ENCODE results near the gene NDUFS8. TPM values are rescaled to one million over a fixed set of nuclear protein-coding genes. Genes with fewer than 3 reads are reported as not detected.
"Not testable (repeated sequence)": the region's sequence is repeated elsewhere in the genome, so short reads cannot be mapped to it uniquely, and the experiment has no call there.

NDUFS8 gene
- total RNA-seq, 5 donors from 2014 or later (not counting 1 experiment from before 2014, with no cell fraction given): 76.9 to 102 (median 91.1) TPM

DNA sequence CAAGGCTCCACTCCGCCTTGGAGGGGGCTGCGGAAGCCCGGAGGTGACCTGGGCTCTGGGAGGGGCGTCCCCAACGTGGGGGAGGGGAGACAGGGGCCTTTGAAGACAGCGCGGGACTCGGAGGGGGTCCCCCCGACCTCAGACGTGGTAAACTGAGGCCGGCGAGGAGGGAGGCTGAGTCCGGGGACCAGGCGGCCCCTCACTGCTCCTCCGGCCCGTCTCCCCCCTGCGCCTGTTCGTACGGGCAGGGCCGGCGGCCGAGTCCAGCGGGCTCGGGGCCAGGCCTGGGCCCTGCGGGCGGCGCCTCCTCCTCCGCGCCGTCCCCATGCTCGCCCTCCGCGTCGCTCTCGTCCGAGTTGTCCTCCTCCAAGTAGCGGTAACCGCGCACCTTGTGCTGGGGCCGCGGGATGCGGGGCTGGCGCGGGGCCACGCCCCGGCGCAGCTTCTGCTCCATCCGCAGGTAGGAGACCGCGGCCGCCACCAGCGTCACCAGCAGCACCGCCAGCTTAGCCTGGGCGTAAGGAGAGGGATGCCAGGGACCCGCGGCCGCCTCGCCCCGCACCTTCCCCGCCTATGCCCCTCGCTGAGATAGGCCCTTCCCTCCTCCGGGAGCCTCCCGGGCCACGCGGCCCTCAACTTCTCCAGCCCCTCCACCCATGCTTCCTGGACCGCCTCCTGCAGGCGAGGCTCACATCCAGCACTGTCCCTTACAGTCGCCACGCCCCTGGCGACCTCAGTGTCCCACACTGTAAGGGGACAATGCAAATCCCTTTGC, 38.9 kb upstream of the NDUFS8 start:
- peak overlapping the region in 1 of 3 donors; percentile 47 for H3K4me3 Mint-ChIP-seq
- H3K36me3 ChIP-seq (ENCODE audit: control insufficient read depth in 2 of 2, extremely low read depth in 1 of 2, insufficient read depth in 1 of 2, low read length in 1 of 2): not testable (repeated sequence)

DNA sequence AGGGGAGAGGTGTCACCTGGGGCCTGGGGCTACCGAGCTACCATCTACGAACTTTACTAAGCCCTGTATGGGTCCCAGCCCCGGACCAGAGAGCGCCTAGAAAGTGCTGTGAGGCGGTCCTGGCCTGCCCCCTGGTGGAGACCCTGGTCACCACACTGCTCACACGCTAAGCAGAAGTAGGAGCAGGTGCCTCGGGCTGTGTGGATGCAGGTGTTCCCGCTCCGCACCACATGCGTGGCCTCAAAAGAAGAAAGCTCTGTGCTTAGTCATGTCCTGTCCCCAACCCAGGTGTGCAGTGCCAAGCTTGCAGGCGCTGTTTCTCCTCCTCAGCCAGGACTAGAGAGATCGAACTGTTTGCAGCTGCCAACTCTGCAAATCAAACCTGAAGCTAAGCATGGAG, 36.7 kb upstream of the NDUFS8 start:
- H3K4me3 Mint-ChIP-seq: peak overlapping the region in 1 of 3 donors; percentile 22
- peak in 28 of 35 experiments; percentile 7 to 59 (median 33) for DNase-seq
- H3K4me1 ChIP-seq (ENCODE audit: control insufficient read depth in 1 of 2, extremely low read depth in 1 of 2, insufficient read depth in 2 of 2, low read length in 2 of 2): peaks cover 2 to 33% of the 10 kb centered on the region in 2 experiments
- H3K9me3 Mint-ChIP-seq; H3K36me3 Mint-ChIP-seq; H3K27me3 ChIP-seq (replicated peaks in 1 of 2; ENCODE audit: control insufficient read depth in 2 of 2, extremely low read depth in 1 of 2, insufficient read depth in 2 of 2, low read length in 1 of 2); H3K9me3 ChIP-seq; H3K27ac ChIP-seq (ENCODE audit: low read length); H3K4me3 ChIP-seq (ENCODE audit: control insufficient read depth in 1 of 2, extremely low read depth in 1 of 2, low read length in 1 of 2); H3K27me3 Mint-ChIP-seq; POLR2A ChIA-PET; H3K36me3 ChIP-seq (ENCODE audit: control insufficient read depth in 2 of 2, extremely low read depth in 1 of 2, insufficient read depth in 1 of 2, low read length in 1 of 2): not testable (repeated sequence)
- H3K4me1 Mint-ChIP-seq: peaks cover 17 to 28% (median 25%) of the 10 kb centered on the region in 3 donors
- ATAC-seq (replicated peaks in 1 of 4): peak in 2 of 4 experiments; percentile 39 to 54
- H3K27ac Mint-ChIP-seq: peak overlapping the region; percentile 68 to 79
- WGBS (ENCODE audit: insufficient coverage): 10% methylated on average over 9 of the region's 12 CpGs
- CTCF ChIA-PET: interaction anchor here in 1 of 2 donors (1.1 kb wide), 1 partner anchor 14 kb away, joined by 3 read pairs; no protein-coding TSS in a partner anchor

More for the DNA sequence above, 38.9 kb upstream of the NDUFS8 start:
- CTCF ChIA-PET; H3K9me3 Mint-ChIP-seq; H3K27ac ChIP-seq (ENCODE audit: low read length); H3K4me1 Mint-ChIP-seq; ATAC-seq (replicated peaks in 1 of 4); H3K9me3 ChIP-seq; H3K27ac Mint-ChIP-seq; H3K36me3 Mint-ChIP-seq; DNase-seq; H3K4me3 ChIP-seq (ENCODE audit: control insufficient read depth in 1 of 2, extremely low read depth in 1 of 2, low read length in 1 of 2); POLR2A ChIA-PET; H3K27me3 Mint-ChIP-seq; H3K27me3 ChIP-seq (replicated peaks in 1 of 2; ENCODE audit: control insufficient read depth in 2 of 2, extremely low read depth in 1 of 2, insufficient read depth in 2 of 2, low read length in 1 of 2): not testable (repeated sequence)
- WGBS (ENCODE audit: insufficient coverage): 45% methylated on average over 4 of the region's 70 CpGs
- H3K4me1 ChIP-seq (ENCODE audit: control insufficient read depth in 1 of 2, extremely low read depth in 1 of 2, insufficient read depth in 2 of 2, low read length in 2 of 2): peaks cover 0 to 14% of the 10 kb centered on the region in 2 experiments

DNA sequence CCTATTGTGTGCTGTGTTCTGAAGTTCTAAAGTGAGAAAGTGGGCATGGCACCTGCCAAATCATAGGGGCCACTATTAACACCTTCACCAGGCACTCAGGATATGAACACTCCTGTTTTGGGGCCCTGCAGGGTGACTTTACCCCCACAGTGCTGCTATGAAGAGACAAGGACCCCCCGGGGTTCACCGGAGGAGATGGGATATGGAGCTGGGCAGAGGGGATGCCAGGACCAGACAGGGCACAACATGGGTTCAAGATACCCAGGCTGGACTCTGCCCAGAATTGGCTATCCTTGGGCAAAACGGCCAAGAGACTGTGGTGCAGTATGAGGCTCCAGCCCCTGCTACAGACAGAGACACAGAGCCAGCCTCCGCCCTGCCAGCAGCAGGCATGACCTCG, 36.1 kb upstream of the NDUFS8 start:
- H3K9me3 ChIP-seq; H3K4me3 Mint-ChIP-seq; H3K4me3 ChIP-seq (ENCODE audit: control insufficient read depth in 1 of 2, extremely low read depth in 1 of 2, low read length in 1 of 2); H3K9me3 Mint-ChIP-seq; H3K27me3 ChIP-seq (replicated peaks in 1 of 2; ENCODE audit: control insufficient read depth in 2 of 2, extremely low read depth in 1 of 2, insufficient read depth in 2 of 2, low read length in 1 of 2); DNase-seq; H3K36me3 ChIP-seq (ENCODE audit: control insufficient read depth in 2 of 2, extremely low read depth in 1 of 2, insufficient read depth in 1 of 2, low read length in 1 of 2); H3K27me3 Mint-ChIP-seq; POLR2A ChIA-PET; H3K27ac ChIP-seq (ENCODE audit: low read length); ATAC-seq (replicated peaks in 1 of 4); H3K36me3 Mint-ChIP-seq: not testable (repeated sequence)
- H3K4me1 ChIP-seq (ENCODE audit: control insufficient read depth in 1 of 2, extremely low read depth in 1 of 2, insufficient read depth in 2 of 2, low read length in 2 of 2): peaks cover 2 to 38% of the 10 kb centered on the region in 2 experiments
- Mint-ChIP-seq H3K4me1 (peaks cover 18 to 28% (median 25%) of the 10 kb centered on the region in 3 donors), H3K27ac (peak overlapping the region; percentile 68 to 79)
- CTCF ChIA-PET: interaction anchor here in 1 of 2 donors (1.1 kb wide), 1 partner anchor 14 kb away, joined by 3 read pairs; no protein-coding TSS in a partner anchor
- 98% methylated on average over 4 of the region's 5 CpGs for WGBS (ENCODE audit: insufficient coverage)

DNA sequence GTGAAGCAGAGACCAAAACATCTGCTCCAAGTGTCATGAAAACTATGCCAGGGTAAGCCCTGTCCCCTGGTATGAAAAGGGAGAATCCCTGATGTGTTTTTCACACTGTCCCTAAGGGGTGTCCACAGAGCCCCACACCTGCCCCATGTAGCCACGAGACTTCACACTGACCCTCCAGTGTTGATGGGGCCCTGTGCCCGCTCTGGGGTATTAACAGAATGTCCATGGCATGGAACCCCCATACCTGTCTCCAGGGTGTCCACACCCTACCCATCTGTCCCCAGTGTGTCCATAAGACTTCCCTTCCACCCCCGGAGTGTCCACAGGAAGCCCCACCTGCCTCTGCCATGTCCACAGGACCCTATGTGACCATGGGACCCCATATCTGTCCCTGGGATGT, 35.4 kb upstream of the NDUFS8 start:
- H3K27ac ChIP-seq (ENCODE audit: low read length); H3K4me3 Mint-ChIP-seq; CTCF ChIA-PET; H3K27me3 ChIP-seq (replicated peaks in 1 of 2; ENCODE audit: control insufficient read depth in 2 of 2, extremely low read depth in 1 of 2, insufficient read depth in 2 of 2, low read length in 1 of 2); H3K27ac Mint-ChIP-seq; H3K27me3 Mint-ChIP-seq; ATAC-seq (replicated peaks in 1 of 4); H3K9me3 ChIP-seq; H3K4me3 ChIP-seq (ENCODE audit: control insufficient read depth in 1 of 2, extremely low read depth in 1 of 2, low read length in 1 of 2); POLR2A ChIA-PET; DNase-seq; H3K36me3 Mint-ChIP-seq; H3K9me3 Mint-ChIP-seq; H3K36me3 ChIP-seq (ENCODE audit: control insufficient read depth in 2 of 2, extremely low read depth in 1 of 2, insufficient read depth in 1 of 2, low read length in 1 of 2): not testable (repeated sequence)
- H3K4me1 ChIP-seq (ENCODE audit: control insufficient read depth in 1 of 2, extremely low read depth in 1 of 2, insufficient read depth in 2 of 2, low read length in 2 of 2): peaks cover 2 to 42% of the 10 kb centered on the region in 2 experiments
- 100% methylated on average over 2 of the region's 3 CpGs for WGBS (ENCODE audit: insufficient coverage)
- peaks cover 18 to 28% (median 27%) of the 10 kb centered on the region in 3 donors for H3K4me1 Mint-ChIP-seq

DNA sequence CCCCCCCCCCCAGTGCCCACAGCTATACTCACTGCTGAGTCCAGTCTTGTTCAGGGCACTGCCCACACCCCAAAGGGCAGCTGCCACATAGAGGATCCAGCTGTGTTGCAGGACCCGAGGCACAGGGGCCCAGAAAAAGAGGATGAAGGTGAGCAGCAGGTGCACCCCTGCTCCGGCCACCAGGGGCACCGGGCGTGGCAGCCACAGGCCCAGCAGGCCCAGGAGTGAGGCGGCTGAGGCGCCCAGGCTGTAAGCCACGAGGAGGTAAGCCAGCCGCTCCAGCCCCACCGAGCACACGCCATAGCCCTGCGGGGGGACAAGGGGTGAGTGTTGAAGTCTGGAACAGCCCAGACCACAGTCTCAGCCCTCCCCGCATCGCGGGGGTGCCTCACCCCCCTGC, 34.9 kb upstream of the NDUFS8 start:
- peaks cover 18 to 29% (median 28%) of the 10 kb centered on the region in 3 donors for H3K4me1 Mint-ChIP-seq
- H3K27ac Mint-ChIP-seq; H3K9me3 Mint-ChIP-seq; H3K4me3 ChIP-seq (ENCODE audit: control insufficient read depth in 1 of 2, extremely low read depth in 1 of 2, low read length in 1 of 2); H3K36me3 ChIP-seq (ENCODE audit: control insufficient read depth in 2 of 2, extremely low read depth in 1 of 2, insufficient read depth in 1 of 2, low read length in 1 of 2); CTCF ChIA-PET; ATAC-seq (replicated peaks in 1 of 4); H3K27ac ChIP-seq (ENCODE audit: low read length); H3K9me3 ChIP-seq; H3K27me3 ChIP-seq (replicated peaks in 1 of 2; ENCODE audit: control insufficient read depth in 2 of 2, extremely low read depth in 1 of 2, insufficient read depth in 2 of 2, low read length in 1 of 2); H3K36me3 Mint-ChIP-seq; POLR2A ChIA-PET; H3K27me3 Mint-ChIP-seq; H3K4me3 Mint-ChIP-seq; DNase-seq: not testable (repeated sequence)
- H3K4me1 ChIP-seq (ENCODE audit: control insufficient read depth in 1 of 2, extremely low read depth in 1 of 2, insufficient read depth in 2 of 2, low read length in 2 of 2): peaks cover 2 to 42% of the 10 kb centered on the region in 2 experiments
- WGBS (ENCODE audit: insufficient coverage): 87% methylated on average over 6 of the region's 14 CpGs

DNA sequence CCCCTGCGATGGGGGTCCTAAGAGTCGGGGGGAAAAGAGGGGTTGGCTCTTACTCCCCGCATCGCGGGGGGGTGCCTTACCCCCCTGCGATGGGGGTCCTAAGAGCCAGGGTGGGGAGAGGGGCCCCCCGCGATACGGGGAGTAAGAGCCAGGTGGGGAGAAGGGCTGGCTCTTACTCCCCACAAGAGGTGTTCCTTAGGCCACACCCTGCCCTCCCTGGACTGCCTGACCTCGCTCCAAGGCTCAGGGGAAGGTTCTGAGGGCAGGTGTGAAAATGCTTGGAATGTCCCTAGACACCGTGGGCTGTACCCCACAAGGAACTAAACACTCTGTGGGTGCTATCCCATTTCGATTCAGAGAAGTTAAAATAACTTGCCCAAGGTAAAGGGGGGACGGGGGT, 34.4 kb upstream of the NDUFS8 start:
- Mint-ChIP-seq H3K4me3 (no peak overlapping the region), H3K36me3 (no peaks in the 10 kb centered on the region), H3K4me1 (peaks cover 18 to 29% (median 28%) of the 10 kb centered on the region in 3 donors), H3K27me3 (peaks cover 0 to 1% of the 10 kb centered on the region in 2 donors), H3K9me3 (no peaks in the 10 kb centered on the region), H3K27ac (no peak overlapping the region)
- WGBS (ENCODE audit: insufficient coverage): no CpG with 5 or more reads among the region's 13 CpGs
- no peaks in the 10 kb centered on the region for H3K27me3 ChIP-seq (replicated peaks in 1 of 2; ENCODE audit: control insufficient read depth in 2 of 2, extremely low read depth in 1 of 2, insufficient read depth in 2 of 2, low read length in 1 of 2)
- no peaks in the 10 kb centered on the region for H3K9me3 ChIP-seq
- H3K27ac ChIP-seq (ENCODE audit: low read length): no peak overlapping the region
- H3K36me3 ChIP-seq (ENCODE audit: control insufficient read depth in 2 of 2, extremely low read depth in 1 of 2, insufficient read depth in 1 of 2, low read length in 1 of 2): peaks cover 0 to 6% of the 10 kb centered on the region in 2 donors
- ATAC-seq (replicated peaks in 1 of 4) (no peak), DNase-seq (no peak)
- POLR2A ChIA-PET: no interaction called here
- CTCF ChIA-PET: no interaction called here
- peaks cover 2 to 39% of the 10 kb centered on the region in 2 experiments for H3K4me1 ChIP-seq (ENCODE audit: control insufficient read depth in 1 of 2, extremely low read depth in 1 of 2, insufficient read depth in 2 of 2, low read length in 2 of 2)
- no peak overlapping the region for H3K4me3 ChIP-seq (ENCODE audit: control insufficient read depth in 1 of 2, extremely low read depth in 1 of 2, low read length in 1 of 2)
